SK-N-SH (cell line): ENCODE results near the gene C15orf39. TPM values are rescaled to one million over a fixed set of nuclear protein-coding genes. Genes with fewer than 3 reads are reported as not detected.

Source experiments
- CTCF ChIA-PET: fragments of 300-600, 350-600 bp; formaldehyde crosslinking; extraction: SDS; loops from one replicate; lab custom pipeline; 2021; lab: Yijun Ruan, JAX
- POLR2A ChIA-PET: fragments of 350-600 bp; sonication (Branson Sonifier 250); formaldehyde crosslinking; extraction: SDS; loops from one replicate; lab custom pipeline; 2020; ENCODE audit warnings: antibody characterized with exemption, inconsistent platforms; lab: Yijun Ruan, JAX
- DNase-seq: peaks from one replicate; pipeline ENCODE4 v3.0.0; 2012
- H2AFZ ChIP-seq: fragments of 200-600 bp; sonication (generic); 2 replicates; pipeline ENCODE4 v1.8.1; 2016; ENCODE audit warnings: antibody characterized with exemption, mild to moderate bottlenecking, low read depth
- H3F3A ChIP-seq: fragments of 200-600 bp; sonication (generic); replicated peaks from 2 replicates; pipeline ENCODE3; 2016; ENCODE audit warnings: antibody characterized with exemption, mild to moderate bottlenecking; ENCODE audit not compliant: insufficient read depth
- H3K27ac ChIP-seq, 2 experiments: fragments of 200-500 bp in 1 of 2; fragments of 200-600 bp in 1 of 2; sonication (Bioruptor generic) in 1 of 2; sonication (generic), shearing (Covaris generic) in 1 of 2; 2 replicates each; pipeline versions ENCODE4 v1.5.1 to v1.6.1; 2014 to 2016; ENCODE audit warnings: low read depth in 2 of 2, inconsistent platforms in 1 of 2, low read length in 1 of 2, mild to moderate bottlenecking in 1 of 2, mixed read lengths in 1 of 2
- H3K27me3 ChIP-seq: fragments of 200-600 bp; sonication (generic), shearing (Covaris generic); 2 replicates; pipeline ENCODE4 v1.6.1; 2016; ENCODE audit warnings: mixed run types; ENCODE audit not compliant: insufficient read depth
- H3K36me3 ChIP-seq, 2 experiments: fragments of 200-500 bp in 1 of 2; fragments of 200-600 bp in 1 of 2; sonication (Bioruptor generic) in 1 of 2; sonication (generic) in 1 of 2; replicated peaks in 1 of 2; 2 replicates each; pipeline versions ENCODE3 to v1.5.1; 2014 to 2016; ENCODE audit warnings: low read length in 1 of 2, mild to moderate bottlenecking in 1 of 2; ENCODE audit not compliant: insufficient read depth in 2 of 2, control insufficient read depth in 1 of 2
- H3K4me1 ChIP-seq, 2 experiments: fragments of 200-500 bp in 1 of 2; fragments of 200-600 bp in 1 of 2; sonication (Bioruptor generic) in 1 of 2; sonication (generic), shearing (Covaris generic) in 1 of 2; 2 replicates each; pipeline versions ENCODE4 v1.5.1 to v1.6.1; 2014 to 2016; ENCODE audit warnings: low read depth in 1 of 2, low read length in 1 of 2, mixed run types in 1 of 2; ENCODE audit not compliant: insufficient read depth in 2 of 2, control insufficient read depth in 1 of 2
- H3K4me2 ChIP-seq: fragments of 200-600 bp; sonication (generic), shearing (Covaris generic); 2 replicates; pipeline ENCODE4 v1.6.1; 2017; ENCODE audit warnings: mixed run types
- H3K4me3 ChIP-seq, 2 experiments: fragments of 200-500 bp in 1 of 2; fragments of 200-600 bp in 1 of 2; sonication (Bioruptor generic) in 1 of 2; sonication (generic), shearing (Covaris generic) in 1 of 2; 2 replicates each; pipeline versions ENCODE4 v1.5.1 to v1.8.1; 2014 to 2016; ENCODE audit warnings: low read depth in 2 of 2, inconsistent platforms in 1 of 2, low read length in 1 of 2, mild to moderate bottlenecking in 1 of 2, mixed read lengths in 1 of 2, moderate library complexity in 1 of 2
- H3K79me2 ChIP-seq: fragments of 200-600 bp; sonication (generic); 2 replicates; pipeline ENCODE4 v1.8.1; 2017; ENCODE audit warnings: mild to moderate bottlenecking; ENCODE audit not compliant: insufficient read depth
- H3K9ac ChIP-seq: fragments of 200-600 bp; sonication (generic); 2 replicates; pipeline ENCODE4 v1.6.1; 2017; ENCODE audit warnings: mixed run types
- H3K9me2 ChIP-seq: fragments of 200-600 bp; sonication (generic); 2 replicates; pipeline ENCODE4 v1.6.1; 2017; ENCODE audit warnings: mixed run types
- H3K9me3 ChIP-seq: fragments of 200-600 bp; sonication (generic); 2 replicates; pipeline ENCODE4 v1.6.1; 2017; ENCODE audit warnings: mixed run types, mild to moderate bottlenecking, moderate library complexity
- H4K20me1 ChIP-seq: fragments of 200-600 bp; sonication (generic); 2 replicates; pipeline ENCODE4 v1.6.1; 2017; ENCODE audit warnings: mild to moderate bottlenecking, mixed run types; ENCODE audit not compliant: insufficient read depth
- CTCF ChIP-seq: fragments of 200-600 bp; sonication (generic); IDR thresholded peaks from 2 replicates; pipeline ENCODE4 v1.6.1; 2017; ENCODE audit warnings: antibody characterized with exemption, mild to moderate bottlenecking, moderate library complexity
- FOSL2 ChIP-seq: IDR thresholded peaks from 2 replicates; pipeline ENCODE4 v1.4.0; 2012; ENCODE audit warnings: low read depth, mild to moderate bottlenecking, moderate library complexity, borderline replicate concordance
- FOXM1 ChIP-seq: IDR thresholded peaks from 2 replicates; pipeline ENCODE4 v1.4.0; 2012; ENCODE audit warnings: low read depth, mild to moderate bottlenecking
- GABPA ChIP-seq: IDR thresholded peaks from 2 replicates; pipeline ENCODE4 v1.4.0; 2012; ENCODE audit warnings: low read depth, mild to moderate bottlenecking
- GATA2 ChIP-seq: sonication (generic); formaldehyde crosslinking; IDR thresholded peaks from 2 replicates; pipeline ENCODE4 v1.5.0; 2020; ENCODE audit warnings: mild to moderate bottlenecking, missing genetic modification reagents
- JUND ChIP-seq: IDR thresholded peaks from 2 replicates; pipeline ENCODE4 v1.4.0; 2012
- MAX ChIP-seq: IDR thresholded peaks from 2 replicates; pipeline ENCODE4 v1.4.0; 2012; ENCODE audit warnings: low read depth
- MEF2A ChIP-seq: IDR thresholded peaks from 2 replicates; pipeline ENCODE4 v1.4.0; 2012; ENCODE audit warnings: low read depth, borderline replicate concordance
- POLR2AphosphoS5 ChIP-seq: IDR thresholded peaks from 2 replicates; pipeline ENCODE4 v1.6.1; 2012; ENCODE audit warnings: low read depth, low read length
- RAD21 ChIP-seq: IDR thresholded peaks from 2 replicates; pipeline ENCODE4 v1.6.1; 2012; ENCODE audit warnings: mild to moderate bottlenecking, low read length
- RCOR1 ChIP-seq: fragments of 150-350 bp; IDR thresholded peaks from 2 replicates; pipeline ENCODE4 v1.6.1; 2017; ENCODE audit warnings: antibody characterized with exemption, low read length
- RXRA ChIP-seq: IDR thresholded peaks from 2 replicates; pipeline ENCODE4 v1.4.0; 2012; ENCODE audit warnings: low read depth, mild to moderate bottlenecking, borderline replicate concordance
- SIN3A ChIP-seq: IDR thresholded peaks from 2 replicates; pipeline ENCODE4 v1.6.1; 2012; ENCODE audit warnings: low read depth, mild to moderate bottlenecking, low read length, moderate library complexity, borderline replicate concordance
- TAF1 ChIP-seq: IDR thresholded peaks from 2 replicates; pipeline ENCODE4 v1.6.1; 2012; ENCODE audit warnings: low read depth, mild to moderate bottlenecking, low read length, moderate library complexity, borderline replicate concordance
- USF1 ChIP-seq: IDR thresholded peaks from 2 replicates; pipeline ENCODE4 v1.4.0; 2012; ENCODE audit warnings: low read depth, borderline replicate concordance
- WGBS: methylation state at CpG from one replicate; pipeline ENCODE4 v1.1.6; 2017; ENCODE audit warnings: low lambda C conversion rate; 5-methylcytosine and 5-hydroxymethylcytosine counted together
- polyA plus RNA-seq, 3 experiments: library from polyadenylated mRNA; depleted of rRNA; stranded (reverse); fragments of >200 nt; gene quantifications; 2 replicates each; pipeline ENCODE4 v1.2.3, GENCODE V29; 2012

Gene C15orf39
- polyA plus RNA-seq, 1 of the 3 experiments (the other 2 are of a cell fraction): 2.5 TPM

GRCh38 chr15:75203017-75203907 is 1.6 kb downstream of the C15orf39 start:
- no peaks in the 10 kb centered on the region for H3F3A ChIP-seq
- 46% methylated on average over 16 of the region's 18 CpGs for WGBS
- H3K9ac ChIP-seq: peak overlapping the region; percentile 89
- no peaks in the 10 kb centered on the region for H3K9me3 ChIP-seq
- peaks cover 55% of the 10 kb centered on the region for H4K20me1 ChIP-seq
- H3K36me3 ChIP-seq: peaks cover 0 to 8% of the 10 kb centered on the region in 2 experiments
- H3K27ac ChIP-seq: peak overlapping the region in 1 of 2 experiments; percentile 74; a peak in 2 of 4 replicates
- no peaks in the 10 kb centered on the region for H3K9me2 ChIP-seq
- H2AFZ ChIP-seq: peak overlapping the region; percentile 79; the same call in 1 of the 2 replicates
- H3K4me3 ChIP-seq: peak overlapping the region; percentile 74 to 83
- ChIA-PET POLR2A (interaction anchor here (0.6 to 1.3 kb wide), 3 partner anchors 73 to 177 kb away, joined by 3 to 6 read pairs (median 3); no protein-coding TSS in a partner anchor), CTCF (interaction anchor here (0.6 to 8.1 kb wide), 18 partner anchors 8 to 670 kb away, joined by 3 to 238 read pairs (median 4); partner anchors contain the start of genes PPCDC, RPP25 and SCAMP5)
- no peaks in the 10 kb centered on the region for H3K27me3 ChIP-seq
- peaks cover 57% of the 10 kb centered on the region for H3K79me2 ChIP-seq
- DNase-seq: peak; percentile 38
- peak overlapping the region; percentile 100 for H3K4me2 ChIP-seq
- peaks cover 9 to 36% of the 10 kb centered on the region in 2 experiments; a peak in 1 of 4 replicates for H3K4me1 ChIP-seq
- TF ChIP-seq MEF2A: no peak
- TF ChIP-seq MAX: no peak
- no peak for TF ChIP-seq CTCF
- no peak for TF ChIP-seq GABPA
- no peak for TF ChIP-seq GATA2 (CRISPR knock-in tag)
- no peak for TF ChIP-seq FOSL2
- no peak for TF ChIP-seq RCOR1
- no peak for TF ChIP-seq TAF1
- no peak for TF ChIP-seq JUND
- TF ChIP-seq FOXM1: no peak
- TF ChIP-seq RAD21: no peak
- TF ChIP-seq RXRA: no peak
- TF ChIP-seq SIN3A: no peak
- TF ChIP-seq, all 33 proteins: peak for 0

- no peaks in the 10 kb centered on the region for H3K9me3 ChIP-seq
- H3K4me3 ChIP-seq: no peak overlapping the region
- no peaks in the 10 kb centered on the region for H3K9me2 ChIP-seq
- H3K27ac ChIP-seq: no peak overlapping the region
- TF ChIP-seq POLR2AphosphoS5: no peak
- no peak for TF ChIP-seq USF1
- no peak for TF ChIP-seq FOSL2
- TF ChIP-seq, all 33 proteins: peak for 0
- no peaks in the 10 kb centered on the region for H3F3A ChIP-seq
- H3K4me1 ChIP-seq: peaks cover 9 to 30% of the 10 kb centered on the region in 2 experiments; a peak in 1 of 4 replicates
- H3K9ac ChIP-seq: no peak overlapping the region
- no peak for DNase-seq
- H2AFZ ChIP-seq: no peak overlapping the region
- POLR2A ChIA-PET: interaction anchor here (0.8 to 1.3 kb wide), 3 partner anchors 160 to 181 kb away, joined by 3 to 8 read pairs (median 3); partner anchors contain the start of gene PPCDC
- H3K4me2 ChIP-seq: peak overlapping the region; percentile 100
- peaks cover 63% of the 10 kb centered on the region for H3K79me2 ChIP-seq
- CTCF ChIA-PET: interaction anchor here (0.8 to 8.1 kb wide), 21 partner anchors 9 to 638 kb away, joined by 3 to 238 read pairs (median 4); partner anchors contain the start of genes PPCDC, RPP25 and SCAMP5
- no peaks in the 10 kb centered on the region for H3K27me3 ChIP-seq
- peaks cover 61% of the 10 kb centered on the region for H4K20me1 ChIP-seq
- H3K36me3 ChIP-seq: peaks cover 0 to 14% of the 10 kb centered on the region in 2 experiments
- 80% methylated on average over 1 of the region's 1 CpG for WGBS
These were observed 2.2 kb downstream of the C15orf39 start for GRCh38 chr15:75203908-75204263.
